ENCODE results near the gene NIPAL1. TPM values are rescaled to one million over a fixed set of nuclear protein-coding genes. Genes with fewer than 3 reads are reported as not detected.

The NIPAL1 gene
- polyA plus RNA-seq, 1 donor from 2014 or later = 0.85 TPM

GRCh38 chr4:48024522-48024921 is 8.0 kb downstream of the NIPAL1 start:
- no peaks in the 10 kb centered on the region for H3K36me3 ChIP-seq (ENCODE audit: insufficient read depth, low read length)
- H3K9me2 ChIP-seq (ENCODE audit: insufficient read depth, low read length) = no peaks in the 10 kb centered on the region
- no peaks in the 10 kb centered on the region for H4K20me1 ChIP-seq (ENCODE audit: insufficient read depth)
- TF ChIP-seq EZH2 (IDR thresholded peaks at IDR 0.05; ENCODE audit: borderline replicate concordance, insufficient read depth, low read length, poor library complexity, severe bottlenecking) = no peak
- TF ChIP-seq SMC3 (conservative IDR thresholded peaks at IDR 0.05; ENCODE audit: poor library complexity) = no peak
- no peak for TF ChIP-seq POLR2AphosphoS5 (IDR thresholded peaks at IDR 0.05)
- TF ChIP-seq MXI1 (conservative IDR thresholded peaks at IDR 0.05; ENCODE audit: poor library complexity, severe bottlenecking) = no peak
- no peak for TF ChIP-seq RAD21 (conservative IDR thresholded peaks at IDR 0.05)
- no peak for TF ChIP-seq TAF1 (IDR thresholded peaks at IDR 0.05; ENCODE audit: low read depth)
- TF ChIP-seq EP300 (conservative IDR thresholded peaks at IDR 0.05; ENCODE audit: poor library complexity, severe bottlenecking) = no peak
- TF ChIP-seq CTCF (IDR thresholded peaks at IDR 0.05; ENCODE audit: poor library complexity, severe bottlenecking) = no peak
- no peak for TF ChIP-seq REST (IDR thresholded peaks at IDR 0.05; ENCODE audit: borderline replicate concordance)
- no peak overlapping the region for H3K9ac ChIP-seq (ENCODE audit: low read length)
- no peak overlapping the region for H2AFZ ChIP-seq (ENCODE audit: low read depth, low read length)
- peaks cover 2% of the 10 kb centered on the region for H3K27me3 ChIP-seq (ENCODE audit: insufficient read depth, low read depth, low read length)
- H3K79me2 ChIP-seq (replicated peaks; ENCODE audit: insufficient read depth, low read length) = no peaks in the 10 kb centered on the region
- no peak overlapping the region for H3K4me2 ChIP-seq (ENCODE audit: low read length)
- H3K27ac ChIP-seq (ENCODE audit: low read length) = no peak overlapping the region
- H3K9me3 ChIP-seq (ENCODE audit: low read length) = no peaks in the 10 kb centered on the region
- H3F3A ChIP-seq (ENCODE audit: insufficient read depth, low read length, poor library complexity, severe bottlenecking) = no peaks in the 10 kb centered on the region
- no peak overlapping the region for H3K4me3 ChIP-seq (ENCODE audit: low read length)

- no peaks in the 10 kb centered on the region for H3K9me3 ChIP-seq (ENCODE audit: low read length)
- no peak overlapping the region for H3K9ac ChIP-seq (ENCODE audit: low read length)
- no peaks in the 10 kb centered on the region for H3K9me2 ChIP-seq (ENCODE audit: insufficient read depth, low read length)
- no peaks in the 10 kb centered on the region for H4K20me1 ChIP-seq (ENCODE audit: insufficient read depth)
- no peak overlapping the region for H3K4me3 ChIP-seq (ENCODE audit: low read length)
- no peaks in the 10 kb centered on the region for H3K36me3 ChIP-seq (ENCODE audit: insufficient read depth, low read length)
- H3K27me3 ChIP-seq (ENCODE audit: insufficient read depth, low read depth, low read length) = no peaks in the 10 kb centered on the region
- H3K79me2 ChIP-seq (replicated peaks; ENCODE audit: insufficient read depth, low read length) = no peaks in the 10 kb centered on the region
- no peaks in the 10 kb centered on the region for H3F3A ChIP-seq (ENCODE audit: insufficient read depth, low read length, poor library complexity, severe bottlenecking)
- no peak overlapping the region for H3K4me2 ChIP-seq (ENCODE audit: low read length)
- no peak for TF ChIP-seq CTCF (IDR thresholded peaks at IDR 0.05; ENCODE audit: poor library complexity, severe bottlenecking)
- no peak for TF ChIP-seq TAF1 (IDR thresholded peaks at IDR 0.05; ENCODE audit: low read depth)
- no peak for TF ChIP-seq EZH2 (IDR thresholded peaks at IDR 0.05; ENCODE audit: borderline replicate concordance, insufficient read depth, low read length, poor library complexity, severe bottlenecking)
- H2AFZ ChIP-seq (ENCODE audit: low read depth, low read length) = no peak overlapping the region
- no peak overlapping the region for H3K27ac ChIP-seq (ENCODE audit: low read length)
Observed at GRCh38 chr4:48025005-48025404, 8.4 kb downstream of the NIPAL1 start.

Measured in neural cell (in vitro differentiated cells).